Measurements from ENCODE around the gene C1GALT1C1L.
"Not testable (repeated sequence)": the region's sequence is repeated elsewhere in the genome, so short reads cannot be mapped to it uniquely, and the experiment has no call there.

C1GALT1C1L gene

GRCh38 chr2:43637030-43637803 is 39.0 kb downstream of the C1GALT1C1L start, which contains the start of gene PLEKHH2:
TSS of gene PLEKHH2 (plus strand) at chr2:43637260. CDS start at chr2:43644674, 7,414 bp downstream.
- Histone ChIP-seq H3K4me2 (ENCODE audit: insufficient read depth, low read length) (no peak within 1 kb of the TSS), H3K79me2 (ENCODE audit: insufficient read depth, low read length) (no peaks in the 10 kb centered on the region), H4K20me1 (ENCODE audit: insufficient read depth, low read length) (no peaks in the 10 kb centered on the region), H2AFZ (ENCODE audit: low read depth, low read length) (no peak within 1 kb of the TSS), H3K27me3 (ENCODE audit: insufficient read depth, low read length, poor library complexity) (no peaks in the 10 kb centered on the region), H3K4me3 (ENCODE audit: low read depth in 1 of 2, low read length in 2 of 2) (no peak within 1 kb of the TSS), H3K9ac (ENCODE audit: low read depth, low read length) (no peak within 1 kb of the TSS), H3K4me1 (ENCODE audit: insufficient read depth, low read length) (no peaks in the 10 kb centered on the region), H3K36me3 (ENCODE audit: insufficient read depth, low read length) (no peaks in the 10 kb centered on the region), H3K9me3 (ENCODE audit: insufficient read depth, low read length, severe bottlenecking) (peaks cover 3% of the 10 kb centered on the region), H3K27ac (ENCODE audit: low read length) (no peak within 1 kb of the TSS)
- ATAC-seq (ENCODE audit: insufficient read depth, low read depth) (no peak), DNase-seq (no peak)
- TF ChIP-seq CTCF (IDR thresholded peaks at IDR 0.05; ENCODE audit: borderline replicate concordance, extremely low read depth, low read length, poor library complexity, severe bottlenecking): no peak
- TF ChIP-seq EZH2 (IDR thresholded peaks at IDR 0.05; ENCODE audit: borderline replicate concordance, low read depth, low read length, severe bottlenecking): no peak

- Histone ChIP-seq H3K27me3 (ENCODE audit: insufficient read depth, low read length, poor library complexity) (peaks cover 4% of the 10 kb centered on the region), H3K9me3 (ENCODE audit: insufficient read depth, low read length, severe bottlenecking) (peaks cover 3% of the 10 kb centered on the region), H3K4me3 (ENCODE audit: low read depth in 1 of 2, low read length in 2 of 2) (no peak overlapping the region), H2AFZ (ENCODE audit: low read depth, low read length) (no peak overlapping the region), H3K4me1 (ENCODE audit: insufficient read depth, low read length) (no peaks in the 10 kb centered on the region), H3K79me2 (ENCODE audit: insufficient read depth, low read length) (no peaks in the 10 kb centered on the region), H3K9ac (ENCODE audit: low read depth, low read length) (no peak overlapping the region), H3K36me3 (ENCODE audit: insufficient read depth, low read length) (no peaks in the 10 kb centered on the region), H4K20me1 (ENCODE audit: insufficient read depth, low read length) (no peaks in the 10 kb centered on the region), H3K27ac (ENCODE audit: low read length) (no peak overlapping the region), H3K4me2 (ENCODE audit: insufficient read depth, low read length) (no peak overlapping the region)
- TF ChIP-seq EZH2 (IDR thresholded peaks at IDR 0.05; ENCODE audit: borderline replicate concordance, low read depth, low read length, severe bottlenecking) (no peak), CTCF (IDR thresholded peaks at IDR 0.05; ENCODE audit: borderline replicate concordance, extremely low read depth, low read length, poor library complexity, severe bottlenecking) (no peak)
- ATAC-seq (ENCODE audit: insufficient read depth, low read depth) (no peak), DNase-seq (no peak)
Measured at GRCh38 chr2:43636621-43637020, 39.6 kb downstream of the C1GALT1C1L start.

GRCh38 chr2:43636153-43636552 is 40.1 kb downstream of the C1GALT1C1L start:
- not testable (repeated sequence) for DNase-seq; H3K9me3 ChIP-seq (ENCODE audit: insufficient read depth, low read length, severe bottlenecking); H4K20me1 ChIP-seq (ENCODE audit: insufficient read depth, low read length); H3K36me3 ChIP-seq (ENCODE audit: insufficient read depth, low read length); H3K9ac ChIP-seq (ENCODE audit: low read depth, low read length); H3K27ac ChIP-seq (ENCODE audit: low read length); ATAC-seq (ENCODE audit: insufficient read depth, low read depth); H3K79me2 ChIP-seq (ENCODE audit: insufficient read depth, low read length); H2AFZ ChIP-seq (ENCODE audit: low read depth, low read length); H3K4me3 ChIP-seq (ENCODE audit: low read depth in 1 of 2, low read length in 2 of 2); H3K27me3 ChIP-seq (ENCODE audit: insufficient read depth, low read length, poor library complexity); H3K4me2 ChIP-seq (ENCODE audit: insufficient read depth, low read length); H3K4me1 ChIP-seq (ENCODE audit: insufficient read depth, low read length)

- no peak overlapping the region for H2AFZ ChIP-seq (ENCODE audit: low read depth, low read length)
- no peak overlapping the region for H3K27ac ChIP-seq (ENCODE audit: low read length)
- peaks cover 4% of the 10 kb centered on the region for H3K27me3 ChIP-seq (ENCODE audit: insufficient read depth, low read length, poor library complexity)
- H4K20me1 ChIP-seq (ENCODE audit: insufficient read depth, low read length): no peaks in the 10 kb centered on the region
- no peaks in the 10 kb centered on the region for H3K4me1 ChIP-seq (ENCODE audit: insufficient read depth, low read length)
- DNase-seq (no peak), ATAC-seq (ENCODE audit: insufficient read depth, low read depth) (no peak)
- no peaks in the 10 kb centered on the region for H3K36me3 ChIP-seq (ENCODE audit: insufficient read depth, low read length)
- H3K9me3 ChIP-seq (ENCODE audit: insufficient read depth, low read length, severe bottlenecking): peaks cover 3% of the 10 kb centered on the region
- no peak overlapping the region for H3K4me2 ChIP-seq (ENCODE audit: insufficient read depth, low read length)
- H3K9ac ChIP-seq (ENCODE audit: low read depth, low read length): no peak overlapping the region
- no peaks in the 10 kb centered on the region for H3K79me2 ChIP-seq (ENCODE audit: insufficient read depth, low read length)
- no peak overlapping the region for H3K4me3 ChIP-seq (ENCODE audit: low read depth in 1 of 2, low read length in 2 of 2)
- no peak for TF ChIP-seq CTCF (IDR thresholded peaks at IDR 0.05; ENCODE audit: borderline replicate concordance, extremely low read depth, low read length, poor library complexity, severe bottlenecking)
- TF ChIP-seq EZH2 (IDR thresholded peaks at IDR 0.05; ENCODE audit: borderline replicate concordance, low read depth, low read length, severe bottlenecking): no peak
Measured at GRCh38 chr2:43634604-43635306, 41.5 kb downstream of the C1GALT1C1L start.

Data from DND-41 (cell line).